ENCODE measurements around the gene RAB39A.

RAB39A gene

DNA sequence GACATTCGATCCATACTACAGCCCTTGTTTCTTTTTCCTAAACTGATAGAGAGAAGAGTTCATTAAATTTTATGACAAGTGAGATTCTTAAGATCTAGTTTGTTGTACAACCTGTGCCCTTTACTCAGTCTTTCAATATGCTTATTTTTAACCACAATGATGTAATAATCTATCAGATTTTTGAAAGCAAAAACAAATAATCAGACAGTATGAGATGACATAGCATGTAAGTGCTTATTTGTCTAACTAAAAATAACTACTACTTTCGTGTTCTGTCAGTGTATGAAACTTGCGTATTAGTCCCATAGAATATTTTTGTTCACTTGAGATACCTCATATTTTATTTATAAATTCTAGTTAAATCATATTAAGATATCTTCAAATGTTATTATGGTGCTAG is 33.2 kb downstream of the RAB39A start:
- DNase-seq (ENCODE audit: low read depth in 3 of 3): no peak

DNA sequence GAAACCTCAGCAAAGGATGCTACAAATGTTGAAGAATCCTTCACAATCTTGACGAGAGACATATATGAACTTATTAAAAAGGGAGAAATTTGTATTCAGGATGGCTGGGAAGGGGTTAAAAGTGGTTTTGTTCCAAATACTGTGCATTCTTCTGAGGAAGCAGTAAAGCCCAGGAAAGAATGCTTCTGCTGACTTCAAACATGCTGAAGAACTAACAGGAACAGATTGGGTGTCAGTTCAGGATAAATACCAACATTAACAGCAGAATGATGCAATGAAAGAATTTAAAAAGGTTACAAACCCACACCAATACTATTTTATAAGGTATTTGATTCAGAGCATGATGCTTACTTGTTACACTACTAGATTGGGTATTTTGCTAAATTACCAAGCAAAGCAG is 33.9 kb downstream of the RAB39A start:
- no peak for DNase-seq (ENCODE audit: low read depth in 3 of 3)

DNA sequence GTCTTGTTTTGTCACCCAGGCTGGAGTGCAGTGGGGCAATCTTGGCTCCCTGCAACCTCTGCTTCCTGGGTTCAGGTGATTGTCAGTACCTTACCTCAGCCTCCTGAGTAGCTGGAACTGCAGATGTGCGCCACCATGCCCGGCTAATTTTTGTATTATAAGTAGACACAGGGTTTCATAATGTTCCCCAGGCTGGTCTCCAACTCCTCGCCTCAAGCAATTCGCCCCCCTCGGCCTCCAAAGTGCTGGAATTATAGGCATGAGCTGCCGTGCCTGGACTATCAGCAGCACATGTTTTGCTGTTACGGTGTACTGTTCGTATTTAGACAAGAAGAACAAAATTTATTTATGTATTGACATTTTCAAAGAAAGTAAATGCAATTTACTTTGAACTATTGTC is 34.8 kb downstream of the RAB39A start:
- no peak for DNase-seq (ENCODE audit: low read depth in 3 of 3)

DNA sequence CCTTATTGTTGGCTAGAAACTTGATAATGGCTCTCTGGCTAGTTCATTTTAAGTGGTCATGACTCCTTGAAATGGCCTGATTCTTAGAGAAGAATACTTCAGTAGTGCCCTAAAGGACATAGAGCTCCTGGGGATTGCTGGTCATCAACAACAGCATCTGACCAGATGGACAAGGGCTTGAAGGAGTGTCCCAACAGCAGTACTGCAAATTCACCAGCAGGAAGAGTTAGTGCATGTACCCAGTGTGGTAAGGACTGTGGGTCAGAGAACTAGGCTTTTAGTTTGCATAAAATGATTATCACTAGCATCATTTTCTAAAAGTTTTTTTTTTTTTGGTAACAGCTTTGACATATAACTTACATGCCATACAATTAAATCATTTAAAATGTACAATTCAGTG is 41.0 kb downstream of the RAB39A start:
- DNase-seq (ENCODE audit: low read depth in 3 of 3): no peak

DNA sequence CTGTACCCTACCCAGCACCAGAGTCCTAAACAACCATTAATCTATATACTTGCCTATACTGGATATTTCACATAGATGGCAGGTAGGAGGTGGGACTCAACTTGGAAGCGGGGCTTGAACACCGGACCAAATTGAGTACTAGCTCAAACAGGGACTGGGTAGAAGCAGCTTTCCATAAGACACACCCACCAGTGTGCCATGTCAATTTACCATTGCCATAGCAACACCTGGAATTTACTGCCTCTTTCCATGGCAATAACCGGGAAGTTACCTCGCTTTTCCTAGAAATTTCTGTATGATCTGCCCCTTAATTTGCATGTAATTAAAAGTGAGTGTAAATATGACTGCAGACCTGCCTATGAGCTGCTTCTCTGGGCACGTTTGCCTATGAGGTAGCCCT is 41.8 kb downstream of the RAB39A start:
- no peak for DNase-seq (ENCODE audit: low read depth in 3 of 3)

DNA sequence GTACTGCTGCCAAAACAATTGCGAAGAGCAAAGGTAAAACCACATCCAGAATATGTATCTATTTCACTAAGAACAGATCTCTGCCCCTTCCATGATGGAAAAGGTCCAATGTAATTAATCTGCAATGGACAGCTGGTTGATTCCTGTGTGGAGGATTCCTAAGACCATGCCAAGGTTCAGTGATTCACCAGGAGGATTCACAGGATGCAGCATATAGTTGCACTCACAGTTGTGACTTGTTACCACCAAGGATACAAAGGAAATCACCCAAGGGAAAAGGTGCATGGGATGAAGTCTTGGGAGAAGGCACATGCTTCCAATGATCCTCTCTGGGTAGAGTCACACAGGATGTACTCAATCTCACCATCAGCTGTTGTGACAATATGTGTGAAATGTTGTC is 45.4 kb downstream of the RAB39A start:
- DNase-seq (ENCODE audit: low read depth in 3 of 3): no peak

DNA sequence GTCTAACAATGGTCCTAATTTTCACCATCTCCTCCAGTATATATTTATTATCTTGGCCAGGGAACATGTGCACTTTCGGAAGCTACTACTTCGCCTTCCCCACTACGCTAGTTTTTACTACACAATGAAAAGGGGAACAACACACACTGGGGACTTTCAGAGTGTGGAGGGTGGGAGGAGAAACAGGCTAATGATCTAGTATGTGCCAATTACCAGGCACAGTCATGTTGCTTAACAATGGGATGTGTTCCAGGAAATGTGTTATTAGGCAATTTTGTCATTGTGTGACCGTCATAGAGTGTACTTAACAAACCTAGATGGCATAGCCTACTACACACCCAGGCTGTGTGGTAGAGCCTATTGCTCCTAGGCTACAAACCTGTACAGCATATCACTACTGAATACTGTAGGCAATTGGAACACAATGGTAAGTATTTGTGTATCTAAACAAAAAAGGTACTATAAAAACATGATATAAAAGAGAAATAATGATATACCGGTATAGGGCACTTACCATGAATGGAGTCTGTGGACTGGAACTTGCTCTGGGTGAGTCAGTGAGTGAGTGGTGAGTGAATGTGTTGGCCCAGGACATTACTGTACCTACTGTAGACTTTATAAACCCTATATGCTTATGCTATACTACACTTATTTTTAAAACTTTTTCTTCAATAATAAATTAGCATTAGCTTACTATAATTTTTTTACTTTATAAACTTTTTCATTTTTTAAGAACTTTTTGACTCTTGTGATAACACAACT is 60.3 kb downstream of the RAB39A start:
- no peak for DNase-seq (ENCODE audit: low read depth in 3 of 3)

DNA sequence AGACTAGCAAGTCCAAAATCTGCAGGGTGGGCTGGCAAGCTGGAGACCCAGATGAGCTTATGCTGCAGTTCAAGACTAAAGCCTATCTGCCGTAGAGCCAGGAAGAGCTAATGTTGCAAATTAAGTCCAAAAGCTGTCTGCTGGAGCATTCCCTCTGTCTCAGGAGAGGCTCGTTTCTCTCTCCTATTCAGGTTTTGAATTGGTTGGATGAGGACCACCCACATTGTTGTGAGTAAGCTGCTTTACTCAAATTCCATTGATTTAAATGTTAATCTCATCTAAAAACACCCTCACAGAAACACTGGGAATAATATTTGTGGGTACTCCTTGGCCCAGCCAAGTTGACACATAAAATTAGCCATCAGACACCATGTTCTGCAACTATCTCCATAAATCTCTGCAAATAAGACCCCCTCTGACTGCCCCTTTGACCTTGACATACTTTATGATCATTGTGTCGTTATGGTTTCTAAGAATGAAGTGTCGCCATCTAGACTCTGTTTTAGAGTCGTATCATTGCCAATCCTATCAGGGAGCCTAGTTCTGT is 63.7 kb downstream of the RAB39A start:
- DNase-seq (ENCODE audit: low read depth in 3 of 3): no peak

DNA sequence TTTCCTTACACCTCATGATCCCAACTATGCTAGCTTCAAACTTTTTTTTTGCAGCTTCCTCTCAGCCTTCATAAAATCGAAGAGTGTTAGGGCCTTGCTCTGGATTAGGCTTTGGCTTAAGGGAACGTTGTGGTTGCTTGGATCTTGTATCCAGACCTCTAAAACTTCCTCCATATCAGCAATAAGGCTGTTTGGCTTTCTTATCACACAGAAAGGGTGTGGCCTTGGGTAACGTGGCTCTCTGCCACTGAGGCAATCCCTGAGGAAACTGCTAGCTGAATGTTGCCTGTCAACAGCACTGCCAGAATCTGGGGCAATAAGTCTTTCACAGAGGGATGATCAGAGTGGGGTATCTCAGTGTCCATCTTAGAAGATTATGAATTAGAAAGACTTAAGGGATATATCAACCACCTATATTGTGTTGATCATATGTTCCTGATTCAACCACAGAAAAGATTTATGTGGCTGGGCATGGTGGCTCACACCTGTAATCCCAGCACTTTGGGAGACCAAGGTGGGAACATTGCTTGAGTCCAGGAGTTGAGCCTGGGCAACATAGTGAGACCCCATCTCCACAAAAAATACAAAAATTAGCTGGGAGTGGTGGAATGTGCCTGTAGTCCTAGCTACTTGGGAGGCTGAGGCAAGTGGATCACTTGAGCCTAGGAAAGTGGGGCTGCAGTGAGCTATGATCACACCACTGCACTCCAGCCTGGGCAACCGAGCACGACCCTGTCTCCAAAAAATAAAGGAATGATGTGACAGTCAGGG is 67.9 kb downstream of the RAB39A start:
- no peak for DNase-seq (ENCODE audit: low read depth in 3 of 3)

DNA sequence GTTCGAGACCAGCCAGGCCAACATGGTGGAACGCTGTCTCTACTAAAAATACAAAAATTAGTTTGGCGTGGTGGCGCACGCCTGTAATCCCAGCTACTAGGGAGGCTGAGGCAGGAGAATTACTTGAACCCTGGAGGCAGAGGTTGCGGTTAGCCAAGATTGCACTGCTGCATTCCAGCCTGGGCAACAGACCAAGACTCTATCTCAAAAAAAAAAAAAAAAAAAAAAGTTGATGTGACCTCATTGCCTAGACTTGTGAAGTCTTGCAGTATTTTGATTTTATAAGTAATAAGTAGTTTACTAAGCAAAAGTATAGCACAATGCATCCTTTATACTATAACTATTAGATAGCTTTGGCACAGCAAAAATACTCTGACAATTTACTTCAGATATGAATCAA is 70.5 kb downstream of the RAB39A start:
- no peak for DNase-seq (ENCODE audit: low read depth in 3 of 3)

DNA sequence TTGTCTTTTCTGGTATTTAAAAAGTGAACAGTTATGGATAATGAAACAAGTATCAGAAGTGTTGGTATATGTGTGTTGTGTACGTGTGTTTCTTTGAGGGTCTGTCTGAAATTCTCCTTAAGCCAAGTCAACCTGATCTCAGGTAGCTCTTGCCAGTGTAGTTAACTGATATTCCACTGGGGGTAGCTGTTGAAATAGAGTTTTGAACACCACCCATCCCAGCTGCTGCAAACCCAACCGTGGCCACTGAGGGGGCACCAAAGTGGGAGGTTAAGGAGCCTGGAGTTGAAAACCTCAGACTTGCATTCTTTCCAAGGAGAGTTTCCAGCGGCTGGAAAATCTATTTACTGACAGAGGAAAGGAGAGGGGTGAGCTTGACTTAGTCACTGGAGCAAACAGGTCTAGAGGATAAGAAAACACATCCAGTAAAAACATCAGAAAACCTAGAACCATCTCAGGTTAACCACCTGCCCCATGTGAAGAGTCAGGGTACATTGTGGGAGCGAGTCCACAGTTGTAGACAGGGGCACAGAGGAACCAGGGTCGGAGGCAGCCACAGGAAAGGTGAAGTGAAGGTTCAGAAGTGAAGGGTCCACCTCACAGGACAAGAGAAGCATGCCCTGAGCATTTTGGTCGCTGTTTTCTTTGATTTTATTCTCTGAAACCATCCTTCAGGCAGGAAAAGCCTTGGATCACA is 71.7 kb downstream of the RAB39A start:
- DNase-seq (ENCODE audit: low read depth in 3 of 3): peak in 1 of 3 experiments; percentile 5

DNA sequence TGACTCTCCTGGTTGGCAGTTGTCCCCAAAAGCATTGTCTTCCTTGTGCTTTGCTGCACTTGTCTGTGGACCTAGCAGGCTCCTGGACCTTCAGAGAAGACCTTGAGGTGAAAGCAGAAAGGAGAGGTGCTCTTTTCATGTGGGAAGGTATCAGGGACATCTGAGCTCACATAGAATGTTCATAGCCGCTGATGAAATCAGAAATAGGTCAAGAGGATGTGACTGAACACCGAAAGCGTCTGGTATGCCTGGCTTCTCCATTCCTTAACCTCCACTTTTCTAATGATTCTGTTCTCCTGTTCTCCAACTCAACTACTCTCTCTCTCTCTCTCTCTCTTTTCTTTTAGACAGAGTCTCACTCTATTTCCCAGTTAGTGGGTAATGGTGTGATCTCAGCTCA is 74.2 kb downstream of the RAB39A start:
- DNase-seq (ENCODE audit: low read depth in 3 of 3): no peak

DNA sequence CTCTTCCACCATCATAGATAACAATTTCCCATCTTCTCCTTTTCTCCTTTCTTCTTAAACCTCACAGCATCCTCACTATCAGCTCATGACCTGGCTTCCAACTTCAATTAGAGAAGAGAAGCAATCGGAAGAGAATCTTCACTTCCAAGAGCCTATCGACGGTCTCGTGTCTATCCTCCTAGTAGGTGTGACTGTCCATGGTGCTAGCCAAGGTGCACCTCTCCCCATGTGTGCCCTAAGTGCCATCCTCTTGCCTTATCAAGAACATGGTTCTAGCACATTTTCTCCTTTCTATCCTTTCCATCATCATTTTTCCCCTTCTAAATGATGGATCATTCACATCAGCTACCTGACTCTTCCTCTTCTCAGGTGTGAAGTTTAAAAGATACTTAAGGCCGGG is 75.4 kb downstream of the RAB39A start:
- DNase-seq (ENCODE audit: low read depth in 3 of 3): no peak

DNA sequence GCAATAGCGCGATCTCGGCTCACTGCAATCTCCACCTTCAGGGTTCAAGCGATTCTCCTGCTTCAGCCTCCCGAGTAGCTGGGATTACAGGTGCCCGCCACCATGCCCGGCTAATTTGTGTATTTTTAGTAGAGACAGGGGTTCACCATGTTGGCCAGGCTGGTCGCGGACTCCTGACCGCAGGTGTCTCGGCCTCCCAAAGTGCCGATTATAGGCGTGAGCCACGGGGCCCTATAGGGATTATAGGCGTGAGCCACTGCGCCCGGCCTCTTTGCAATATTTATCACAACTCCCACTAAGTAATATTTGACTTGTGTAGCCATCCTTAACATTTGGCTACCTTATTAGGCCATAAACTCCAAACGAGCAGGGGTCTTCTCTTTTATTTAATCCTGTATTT is 79.6 kb downstream of the RAB39A start:
- no peak for DNase-seq (ENCODE audit: low read depth in 3 of 3)

DNA sequence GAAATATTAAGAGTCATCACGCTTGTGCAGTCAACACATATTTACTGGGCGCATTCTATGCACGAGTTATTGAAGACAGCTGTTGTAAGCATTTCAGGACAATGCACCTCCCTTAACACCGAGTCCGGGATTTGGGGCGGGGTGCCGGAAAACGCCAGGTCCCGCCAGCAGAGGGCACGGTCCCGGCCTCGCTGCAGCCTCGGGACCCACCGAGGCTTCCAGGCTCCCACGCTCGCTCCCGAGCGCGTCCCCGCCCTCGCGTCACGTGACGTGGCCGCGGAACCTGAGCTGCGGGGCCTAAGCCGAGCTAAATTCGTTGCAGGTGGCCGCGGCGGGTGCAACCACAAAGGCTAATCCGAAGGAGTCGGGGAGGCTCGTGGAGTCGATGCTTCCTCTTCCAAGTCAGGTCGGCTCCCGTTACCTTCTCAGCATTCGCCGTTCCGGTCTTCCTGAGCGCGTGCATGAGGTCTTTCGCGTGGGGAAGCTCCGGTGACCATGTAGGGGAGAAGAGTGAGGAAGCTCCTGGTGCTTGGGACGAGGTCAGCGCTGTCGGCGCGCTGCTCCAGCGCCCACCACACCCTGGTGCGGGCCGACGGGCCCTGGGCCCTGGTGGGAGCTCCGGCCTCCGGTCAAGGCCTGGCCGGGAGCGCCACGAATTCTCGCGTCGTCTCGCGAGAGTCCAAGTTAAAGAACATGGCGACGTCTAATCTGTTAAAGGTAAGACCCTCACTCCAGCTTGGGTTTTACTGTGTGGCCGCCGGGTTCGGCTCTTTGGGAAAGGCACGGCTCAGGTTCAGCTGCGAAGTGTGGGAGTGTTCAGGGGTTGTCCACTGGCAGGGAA is 80.6 kb downstream of the RAB39A start, which contains the start of gene CUL5:
Gene CUL5, plus strand, starts transcription at position 243 of the 841 bp plus-strand sequence. Its CDS starts 451 bp downstream, at position 694.
- peak; percentile 79 to 88 (median 80) for DNase-seq (ENCODE audit: low read depth in 3 of 3)

DNA sequence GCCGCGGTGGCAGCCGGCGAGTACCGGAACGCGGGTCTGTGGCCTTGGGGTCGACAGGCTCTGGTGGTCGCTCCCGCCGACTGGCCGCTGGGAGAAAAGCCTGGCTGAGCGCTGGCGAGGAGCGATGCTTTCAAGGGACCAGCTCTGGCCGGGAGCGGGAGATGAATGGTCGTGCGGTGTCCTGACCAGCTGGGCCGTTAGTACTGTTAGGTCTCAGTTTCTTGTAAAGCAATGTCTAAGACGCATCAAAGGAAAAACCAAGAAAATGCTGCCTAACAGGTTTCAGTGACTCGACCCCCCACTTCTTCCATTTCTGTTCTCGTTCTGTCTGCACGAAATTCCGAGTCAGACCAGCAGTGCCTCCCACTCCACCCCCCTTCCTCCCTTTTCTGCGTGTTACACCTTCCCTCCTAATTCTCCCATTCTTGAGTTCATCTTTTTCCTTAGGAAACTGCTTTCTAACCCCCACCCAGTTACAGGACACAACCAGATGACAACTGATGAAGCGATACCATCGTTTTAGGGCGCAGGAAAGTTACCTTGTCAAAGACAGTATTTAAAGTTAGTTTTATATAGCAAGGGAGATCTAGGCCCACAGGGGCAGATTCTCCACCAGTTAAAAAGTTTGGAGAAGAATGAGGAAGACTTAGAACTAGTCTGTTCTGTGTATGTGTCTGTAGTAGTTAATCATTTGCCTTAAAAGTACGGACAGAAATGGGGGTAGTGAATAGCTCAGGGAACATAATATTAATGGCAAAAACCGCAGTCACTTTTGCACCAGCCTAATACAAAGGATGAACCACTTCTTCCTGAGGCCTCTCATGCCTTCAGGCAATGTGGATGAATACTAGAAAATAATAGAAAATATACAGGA is 81.5 kb downstream of the RAB39A start:
- peak in 1 of 3 experiments; percentile 4 for DNase-seq (ENCODE audit: low read depth in 3 of 3)

DNA sequence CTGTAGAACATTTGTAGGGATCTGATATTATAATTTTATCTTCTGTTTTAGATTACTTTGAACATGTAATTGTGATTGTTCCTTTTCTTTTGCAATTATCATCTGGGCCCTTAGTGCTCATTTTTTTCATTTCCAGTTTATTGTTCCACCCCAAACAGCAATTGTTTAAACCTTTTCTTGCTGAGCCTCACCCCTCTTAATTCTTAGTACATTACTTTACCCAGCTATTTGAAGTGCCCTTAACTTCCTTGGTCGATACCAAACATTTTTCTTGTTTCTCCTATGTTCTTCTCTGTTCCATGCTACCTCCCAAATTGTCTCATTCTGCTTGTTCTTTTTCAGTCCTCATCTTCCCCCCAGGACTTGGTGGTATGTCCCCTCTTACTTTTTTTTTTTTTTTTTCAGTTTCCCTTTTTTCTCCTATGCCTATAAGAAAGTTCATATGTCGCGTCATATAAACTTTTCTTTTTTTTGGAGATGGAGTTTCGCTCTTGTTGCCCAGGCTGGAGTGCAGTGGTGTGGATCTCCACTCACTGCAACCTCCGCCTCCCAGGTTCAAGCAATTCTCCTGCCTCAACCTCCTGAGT is 84.0 kb downstream of the RAB39A start:
- DNase-seq (ENCODE audit: low read depth in 3 of 3): no peak
